Esophagus muscularis mucosa (tissue), 4 donors: Measurements from ENCODE around the gene PLEKHH3.

Experiments used
- EP300 ChIP-seq: sonication (generic); formaldehyde crosslinking; IDR thresholded peaks from one replicate; pipeline ENCODE4 v1.6.1; 2017; ENCODE audit warnings: antibody characterized with exemption
- POLR2A ChIP-seq: fragments of 450-650 bp; IDR thresholded peaks from one replicate; pipeline ENCODE4 v1.6.1; 2017; ENCODE audit warnings: antibody characterized with exemption, moderate library complexity, mild to moderate bottlenecking, low read depth
- TF ChIP-seq, protein P1 (sequence below), 3 experiments: fragments of 200-600 bp in 2 of 3; fragments of 450-650 bp in 1 of 3; sonication (generic) in 2 of 3; IDR thresholded peaks; one replicate each; pipeline ENCODE4 v1.5.1; 2017 to 2019; ENCODE audit warnings: antibody characterized with exemption in 3 of 3, mild to moderate bottlenecking in 2 of 3, moderate library complexity in 1 of 3

- TF ChIP-seq EP300: no peak
- TF ChIP-seq, protein P1, sequence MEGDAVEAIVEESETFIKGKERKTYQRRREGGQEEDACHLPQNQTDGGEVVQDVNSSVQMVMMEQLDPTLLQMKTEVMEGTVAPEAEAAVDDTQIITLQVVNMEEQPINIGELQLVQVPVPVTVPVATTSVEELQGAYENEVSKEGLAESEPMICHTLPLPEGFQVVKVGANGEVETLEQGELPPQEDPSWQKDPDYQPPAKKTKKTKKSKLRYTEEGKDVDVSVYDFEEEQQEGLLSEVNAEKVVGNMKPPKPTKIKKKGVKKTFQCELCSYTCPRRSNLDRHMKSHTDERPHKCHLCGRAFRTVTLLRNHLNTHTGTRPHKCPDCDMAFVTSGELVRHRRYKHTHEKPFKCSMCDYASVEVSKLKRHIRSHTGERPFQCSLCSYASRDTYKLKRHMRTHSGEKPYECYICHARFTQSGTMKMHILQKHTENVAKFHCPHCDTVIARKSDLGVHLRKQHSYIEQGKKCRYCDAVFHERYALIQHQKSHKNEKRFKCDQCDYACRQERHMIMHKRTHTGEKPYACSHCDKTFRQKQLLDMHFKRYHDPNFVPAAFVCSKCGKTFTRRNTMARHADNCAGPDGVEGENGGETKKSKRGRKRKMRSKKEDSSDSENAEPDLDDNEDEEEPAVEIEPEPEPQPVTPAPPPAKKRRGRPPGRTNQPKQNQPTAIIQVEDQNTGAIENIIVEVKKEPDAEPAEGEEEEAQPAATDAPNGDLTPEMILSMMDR (IDR thresholded peaks at IDR 0.05): no peak
- no peak for TF ChIP-seq POLR2A
Observed at GRCh38 chr17:42686520-42687128, 9.8 kb upstream of the PLEKHH3 start.
